BE2C (cell line): ENCODE results near the gene NLGN3.

ENCODE experiments used
- DNase-seq: peaks from one replicate; pipeline ENCODE4 v3.0.0-alpha.2; 2020
- H3K27me3 ChIP-seq: fragments of 250-450 bp; sonication (Bioruptor Pico); 2 replicates; pipeline ENCODE4 v1.5.1; 2020; ENCODE audit warnings: mild to moderate bottlenecking
- H3K36me3 ChIP-seq: fragments of 250-450 bp; sonication (Bioruptor Pico); 2 replicates; pipeline ENCODE4 v1.5.1; 2020; ENCODE audit warnings: mild to moderate bottlenecking
- H3K4me1 ChIP-seq: fragments of 250-450 bp; sonication (Bioruptor Pico); 2 replicates; pipeline ENCODE4 v1.5.1; 2020
- H3K4me3 ChIP-seq: 2 replicates; pipeline ENCODE4 v1.5.1; 2011; ENCODE audit warnings: low read depth, low read length
- H3K9me3 ChIP-seq: fragments of 250-450 bp; sonication (Bioruptor Pico); 2 replicates; pipeline ENCODE4 v1.5.1; 2020
- CTCF ChIP-seq: IDR thresholded peaks from 2 replicates; pipeline ENCODE4 v1.5.1; 2012; ENCODE audit warnings: mild to moderate bottlenecking, low read depth, low read length

Gene NLGN3

GRCh38 chrX:71215338-71215912 is 70.8 kb downstream of the NLGN3 start:
- no peak overlapping the region for H3K4me3 ChIP-seq
- H3K9me3 ChIP-seq, result no peaks in the 10 kb centered on the region
- H3K27me3 ChIP-seq, result no peaks in the 10 kb centered on the region
- H3K36me3 ChIP-seq, result no peaks in the 10 kb centered on the region
- no peak for DNase-seq
- TF ChIP-seq CTCF, result no peak
- no peaks in the 10 kb centered on the region for H3K4me1 ChIP-seq

GRCh38 chrX:71216485-71216884 is 71.8 kb downstream of the NLGN3 start:
- no peaks in the 10 kb centered on the region for H3K27me3 ChIP-seq
- no peak for DNase-seq
- no peaks in the 10 kb centered on the region for H3K4me1 ChIP-seq

GRCh38 chrX:71217298-71217697 is 72.7 kb downstream of the NLGN3 start:
- DNase-seq, result no peak
- no peak for TF ChIP-seq CTCF
- H3K4me3 ChIP-seq, result no peak overlapping the region
- no peaks in the 10 kb centered on the region for H3K4me1 ChIP-seq
- H3K36me3 ChIP-seq, result no peaks in the 10 kb centered on the region
- H3K27me3 ChIP-seq, result no peaks in the 10 kb centered on the region
- H3K9me3 ChIP-seq, result no peaks in the 10 kb centered on the region

More at GRCh38 chrX:71216485-71216884, 71.8 kb downstream of the NLGN3 start:
- H3K4me3 ChIP-seq, result no peak overlapping the region
- no peak for TF ChIP-seq CTCF
- no peaks in the 10 kb centered on the region for H3K36me3 ChIP-seq
- H3K9me3 ChIP-seq, result no peaks in the 10 kb centered on the region
